CD4-positive, CD25-positive, alpha-beta regulatory T cell (primary cell): ENCODE measurements around the gene NCOA3. TPM values are rescaled to one million over a fixed set of nuclear protein-coding genes. Genes with fewer than 3 reads are reported as not detected.

Experiments
- ATAC-seq, 2 donors: fragments of 150-1000 bp; cut with Tn5 transposase; one replicate each; pipeline ENCODE4 v1.10.0; 2021; ENCODE audit warnings: low read depth in 2 of 2, moderate number of reproducible peaks in 2 of 2, moderate library complexity in 1 of 2
- DNase-seq, 3 donors: peaks; one replicate each; pipeline versions ENCODE4 v3.0.0 to v3.0.0-alpha.2; 2012 to 2022; ENCODE audit warnings: mixed read lengths in 1 of 3
- H3K27ac ChIP-seq: one replicate; pipeline ENCODE4 v1.7.0; 2013; ENCODE audit warnings: mild to moderate bottlenecking, low read length; ENCODE audit not compliant: insufficient read depth, poor library complexity, severe bottlenecking
- H3K27me3 ChIP-seq: one replicate; pipeline ENCODE4 v1.7.0; 2013; ENCODE audit warnings: low read length; ENCODE audit not compliant: control insufficient read depth, insufficient read depth
- H3K36me3 ChIP-seq: one replicate; pipeline ENCODE4 v1.7.0; 2013; ENCODE audit warnings: mild to moderate bottlenecking, low read length, moderate library complexity; ENCODE audit not compliant: control insufficient read depth, insufficient read depth
- H3K4me1 ChIP-seq: 2 replicates; pipeline ENCODE4 v1.7.0; 2013; ENCODE audit warnings: mild to moderate bottlenecking, low read length; ENCODE audit not compliant: insufficient read depth, control insufficient read depth, poor library complexity, severe bottlenecking
- H3K4me3 ChIP-seq: one replicate; pipeline ENCODE4 v1.7.0; 2013; ENCODE audit warnings: low read depth, mild to moderate bottlenecking, low read length, moderate library complexity
- H3K9me3 ChIP-seq, 2 experiments: 1 replicate in 1 of 2; 2 replicates in 1 of 2; pipeline ENCODE4 v1.7.0; 2013; ENCODE audit warnings: low read length in 2 of 2, mild to moderate bottlenecking in 1 of 2, moderate library complexity in 1 of 2; ENCODE audit not compliant: control insufficient read depth in 2 of 2
- H3K27ac Mint-ChIP-seq, 3 donors: one replicate each; pipeline ENCODE4 v1.8.0; 2020 to 2022; ENCODE audit warnings: mild to moderate bottlenecking in 3 of 3, mixed read lengths in 3 of 3, moderate library complexity in 2 of 3
- H3K27me3 Mint-ChIP-seq: one replicate; pipeline ENCODE4 v1.8.0; 2022; ENCODE audit warnings: mild to moderate bottlenecking, mixed read lengths
- H3K36me3 Mint-ChIP-seq: one replicate; pipeline ENCODE4 v1.8.0; 2020; ENCODE audit warnings: mixed read lengths
- H3K4me1 Mint-ChIP-seq, 4 donors: one replicate each; pipeline ENCODE4 v1.8.0; 2020 to 2022; ENCODE audit warnings: mixed read lengths in 4 of 4, mild to moderate bottlenecking in 1 of 4
- H3K4me3 Mint-ChIP-seq, 4 donors: one replicate each; pipeline ENCODE4 v1.8.0; 2020 to 2022; ENCODE audit warnings: mild to moderate bottlenecking in 4 of 4, mixed read lengths in 4 of 4, moderate library complexity in 3 of 4
- H3K9me3 Mint-ChIP-seq, 7 donors: one replicate each; pipeline ENCODE4 v1.8.0; 2020 to 2022; ENCODE audit warnings: mixed read lengths in 7 of 7, mild to moderate bottlenecking in 3 of 7, moderate library complexity in 2 of 7
- polyA plus RNA-seq, 4 donors: library from polyadenylated mRNA; unstranded; fragments of 300-500 nt; fragmentation: Illumina TruSeq; gene quantifications; one replicate each; pipeline ENCODE4 v1.2.3, GENCODE V29; 2021
- total RNA-seq: library from RNA; stranded (reverse); gene quantifications from one replicate; pipeline ENCODE4 v1.2.3, GENCODE V29; 2022

The NCOA3 gene
- total and polyA plus RNA-seq, 5 donors from 2014 or later: 21.4 to 86.6 (median 26.0) TPM

- ATAC-seq (no peak), DNase-seq (no peak)
Observed at GRCh38 chr20:47609001-47609400, 107.3 kb downstream of the NCOA3 start.

GRCh38 chr20:47610247-47610944 lies 108.7 kb downstream of the NCOA3 start:
- H3K9me3 Mint-ChIP-seq: no peaks in the 10 kb centered on the region
- H3K4me3 ChIP-seq: peak overlapping the region; percentile 60
- H3K4me3 Mint-ChIP-seq: peak overlapping the region; percentile 30 to 79 (median 66)
- H3K36me3 ChIP-seq: no peaks in the 10 kb centered on the region
- peak overlapping the region; percentile 71 to 91 (median 85) for H3K27ac Mint-ChIP-seq
- peak; percentile 93 to 94 for ATAC-seq
- H3K9me3 ChIP-seq: no peaks in the 10 kb centered on the region
- peaks cover 62% of the 10 kb centered on the region for H3K4me1 ChIP-seq
- H3K27me3 ChIP-seq: no peaks in the 10 kb centered on the region
- peaks cover 59 to 82% (median 75%) of the 10 kb centered on the region in 4 donors for H3K4me1 Mint-ChIP-seq
- H3K27me3 Mint-ChIP-seq: no peaks in the 10 kb centered on the region
- H3K36me3 Mint-ChIP-seq: peaks cover 7% of the 10 kb centered on the region
- DNase-seq: peak; percentile 35 to 78 (median 36)
- H3K27ac ChIP-seq: peak overlapping the region; percentile 61

More at GRCh38 chr20:47609001-47609400, 107.3 kb downstream of the NCOA3 start:
- Histone ChIP-seq H3K27ac (peak overlapping the region; percentile 37), H3K4me1 (peaks cover 71% of the 10 kb centered on the region), H3K36me3 (no peaks in the 10 kb centered on the region), H3K27me3 (no peaks in the 10 kb centered on the region), H3K4me3 (peak overlapping the region; percentile 22), H3K9me3 (no peaks in the 10 kb centered on the region)
- peaks cover 53 to 86% (median 71%) of the 10 kb centered on the region in 4 donors for H3K4me1 Mint-ChIP-seq
- H3K27me3 Mint-ChIP-seq: no peaks in the 10 kb centered on the region
- H3K4me3 Mint-ChIP-seq: peak overlapping the region; percentile 13 to 60 (median 34)
- peak overlapping the region; percentile 15 to 71 (median 36) for H3K27ac Mint-ChIP-seq
- H3K9me3 Mint-ChIP-seq: no peaks in the 10 kb centered on the region
- H3K36me3 Mint-ChIP-seq: peaks cover 10% of the 10 kb centered on the region

DNA sequence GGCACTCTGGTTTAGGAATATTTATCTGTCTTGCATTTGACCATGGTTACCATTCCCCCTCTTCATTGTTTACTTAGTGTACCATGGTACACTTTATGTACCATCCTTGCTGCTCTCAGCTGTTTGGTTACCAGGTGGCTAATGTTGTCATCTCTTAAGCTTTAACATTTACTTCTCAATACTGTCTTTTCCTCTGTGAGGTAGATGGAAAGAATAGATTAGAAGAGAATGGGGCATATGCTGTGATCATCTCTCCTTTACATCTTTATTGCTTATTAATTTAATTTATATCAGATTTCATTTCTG lies 109.2 kb downstream of the NCOA3 start:
- no peaks in the 10 kb centered on the region for H3K9me3 Mint-ChIP-seq
- DNase-seq (peak in 2 of 3 donors; percentile 4 to 16), ATAC-seq (peak; percentile 14 to 28)
- Histone ChIP-seq H3K27ac (peak overlapping the region; percentile 61), H3K4me1 (peaks cover 57% of the 10 kb centered on the region), H3K9me3 (no peaks in the 10 kb centered on the region), H3K36me3 (no peaks in the 10 kb centered on the region), H3K27me3 (no peaks in the 10 kb centered on the region), H3K4me3 (peak overlapping the region; percentile 60)
- peaks cover 7% of the 10 kb centered on the region for H3K36me3 Mint-ChIP-seq
- peak overlapping the region in 3 of 4 donors; percentile 30 to 79 (median 62) for H3K4me3 Mint-ChIP-seq
- H3K27me3 Mint-ChIP-seq: no peaks in the 10 kb centered on the region
- peak overlapping the region; percentile 58 to 91 (median 71) for H3K27ac Mint-ChIP-seq
- H3K4me1 Mint-ChIP-seq: peaks cover 54 to 80% (median 73%) of the 10 kb centered on the region in 4 donors

- Histone ChIP-seq H3K4me1 (peaks cover 51% of the 10 kb centered on the region), H3K4me3 (no peak overlapping the region), H3K27me3 (no peaks in the 10 kb centered on the region), H3K27ac (peak overlapping the region; percentile 29), H3K9me3 (no peaks in the 10 kb centered on the region), H3K36me3 (no peaks in the 10 kb centered on the region)
- Mint-ChIP-seq H3K27ac (peak overlapping the region in 2 of 3 donors; percentile 71 to 89), H3K4me3 (no peak overlapping the region), H3K4me1 (peaks cover 54 to 77% (median 68%) of the 10 kb centered on the region in 4 donors), H3K36me3 (peaks cover 6% of the 10 kb centered on the region), H3K9me3 (no peaks in the 10 kb centered on the region), H3K27me3 (no peaks in the 10 kb centered on the region)
- ATAC-seq (no peak), DNase-seq (no peak)
Observed at GRCh38 chr20:47611785-47612184, 110.1 kb downstream of the NCOA3 start.

DNA sequence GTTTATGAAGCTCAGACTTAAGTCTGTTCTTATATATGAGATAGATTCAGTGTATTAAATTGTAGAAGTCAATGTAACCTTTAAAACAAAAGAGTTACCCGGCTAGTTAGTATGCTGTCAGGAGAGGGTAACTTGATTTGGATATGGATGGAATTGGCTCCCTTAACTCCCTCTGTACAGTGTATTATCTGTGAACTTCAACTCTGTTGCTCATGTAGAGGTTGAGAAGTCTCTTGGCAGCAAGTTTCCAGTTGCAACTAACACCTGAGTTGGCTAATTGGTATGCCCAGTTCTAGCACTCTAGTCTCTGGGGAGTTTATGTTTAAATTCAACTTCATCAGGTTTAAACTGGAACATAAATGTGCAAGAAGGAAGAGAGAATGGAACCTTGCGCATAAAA lies 111.0 kb downstream of the NCOA3 start:
- Histone ChIP-seq H3K36me3 (no peaks in the 10 kb centered on the region), H3K9me3 (no peaks in the 10 kb centered on the region), H3K4me3 (no peak overlapping the region), H3K27ac (peak overlapping the region; percentile 33), H3K27me3 (no peaks in the 10 kb centered on the region), H3K4me1 (peaks cover 43% of the 10 kb centered on the region)
- DNase-seq (no peak), ATAC-seq (no peak)
- H3K27ac Mint-ChIP-seq: peak overlapping the region; percentile 71 to 84 (median 79)
- H3K36me3 Mint-ChIP-seq: peaks cover 6% of the 10 kb centered on the region
- H3K4me3 Mint-ChIP-seq: peak overlapping the region in 1 of 4 donors; percentile 16
- H3K4me1 Mint-ChIP-seq: peaks cover 52 to 78% (median 68%) of the 10 kb centered on the region in 4 donors
- no peaks in the 10 kb centered on the region for H3K9me3 Mint-ChIP-seq
- no peaks in the 10 kb centered on the region for H3K27me3 Mint-ChIP-seq

GRCh38 chr20:47614703-47615309 lies 113.1 kb downstream of the NCOA3 start:
- DNase-seq (no peak), ATAC-seq (no peak)
- Histone ChIP-seq H3K4me1 (peaks cover 23% of the 10 kb centered on the region), H3K27me3 (no peaks in the 10 kb centered on the region), H3K36me3 (no peaks in the 10 kb centered on the region), H3K27ac (no peak overlapping the region), H3K4me3 (no peak overlapping the region), H3K9me3 (no peaks in the 10 kb centered on the region)
- no peaks in the 10 kb centered on the region for H3K9me3 Mint-ChIP-seq
- H3K27ac Mint-ChIP-seq: peak overlapping the region in 1 of 3 donors; percentile 90
- H3K4me1 Mint-ChIP-seq: peaks cover 49 to 67% (median 59%) of the 10 kb centered on the region in 4 donors
- peaks cover 6% of the 10 kb centered on the region for H3K36me3 Mint-ChIP-seq
- no peak overlapping the region for H3K4me3 Mint-ChIP-seq
- no peaks in the 10 kb centered on the region for H3K27me3 Mint-ChIP-seq

DNA sequence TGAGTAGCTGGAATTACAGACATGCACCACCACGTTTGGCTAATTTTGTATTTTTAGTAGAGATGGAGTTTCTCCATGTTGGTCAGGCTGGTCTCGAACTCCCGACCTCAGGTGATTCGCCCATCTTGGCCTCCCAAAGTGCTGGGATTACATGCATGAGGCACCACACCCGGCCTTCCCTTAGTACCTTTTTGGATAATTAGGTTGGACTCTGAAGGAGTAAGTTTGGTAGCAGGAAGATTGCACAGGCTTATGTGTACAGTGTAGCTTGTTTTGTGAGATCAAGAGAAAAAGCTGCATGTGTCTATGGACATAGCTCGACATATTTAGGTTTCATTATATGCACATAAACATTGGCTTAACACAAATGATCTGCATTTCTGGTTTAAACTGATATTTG lies 116.8 kb downstream of the NCOA3 start:
- Histone ChIP-seq H3K9me3 (no peaks in the 10 kb centered on the region), H3K4me1 (peaks cover 3% of the 10 kb centered on the region), H3K27me3 (no peaks in the 10 kb centered on the region), H3K27ac (no peak overlapping the region), H3K4me3 (no peak overlapping the region), H3K36me3 (peaks cover 13% of the 10 kb centered on the region)
- H3K27me3 Mint-ChIP-seq: no peaks in the 10 kb centered on the region
- peaks cover 31 to 59% (median 46%) of the 10 kb centered on the region in 4 donors for H3K4me1 Mint-ChIP-seq
- DNase-seq (no peak), ATAC-seq (no peak)
- no peaks in the 10 kb centered on the region for H3K9me3 Mint-ChIP-seq
- no peak overlapping the region for H3K27ac Mint-ChIP-seq
- H3K4me3 Mint-ChIP-seq: peak overlapping the region in 1 of 4 donors; percentile 13
- peaks cover 11% of the 10 kb centered on the region for H3K36me3 Mint-ChIP-seq
